Measurements from ENCODE around the gene ADGRG6.

GRCh38 chr6:142357879-142358278 is 56.1 kb downstream of the ADGRG6 start:
- TF ChIP-seq NFXL1 (IDR thresholded peaks at IDR 0.05; ENCODE audit: borderline replicate concordance) (no peak), CTCF (IDR thresholded peaks at IDR 0.05 in 2 of 3, conservative IDR thresholded peaks at IDR 0.05 in 1 of 3; ENCODE audit: control insufficient read depth in 2 of 3, extremely low read depth in 1 of 3, insufficient read depth in 1 of 3, low read depth in 3 of 3, low read length in 3 of 3) (no peak), NRF1 (conservative IDR thresholded peaks at IDR 0.05; ENCODE audit: low read depth, low read length) (no peak), SRF (IDR thresholded peaks at IDR 0.05; ENCODE audit: low read depth in 2 of 2, low read length in 2 of 2) (no peak), SREBF1 (IDR thresholded peaks at IDR 0.05; ENCODE audit: low read length) (no peak)
